Mucosa of stomach (tissue), 1 donor: Measurements from ENCODE around the gene JAM3.
"Not testable (repeated sequence)": the region's sequence is repeated elsewhere in the genome, so short reads cannot be mapped to it uniquely, and the experiment has no call there.

Experiments
- H3K27me3 ChIP-seq: one replicate; pipeline ENCODE4 v1.7.0; 2013; ENCODE audit warnings: mild to moderate bottlenecking, low read length; ENCODE audit not compliant: control insufficient read depth, insufficient read depth
- H3K36me3 ChIP-seq: one replicate; pipeline ENCODE4 v1.7.0; 2013; ENCODE audit warnings: low read length; ENCODE audit not compliant: control insufficient read depth, insufficient read depth
- H3K4me1 ChIP-seq: one replicate; pipeline ENCODE4 v1.7.0; 2013; ENCODE audit warnings: mild to moderate bottlenecking, low read length; ENCODE audit not compliant: control insufficient read depth, insufficient read depth
- H3K4me3 ChIP-seq: one replicate; pipeline ENCODE4 v1.7.0; 2013; ENCODE audit warnings: low read length
- H3K9ac ChIP-seq: one replicate; pipeline ENCODE4 v1.7.0; 2013; ENCODE audit warnings: mild to moderate bottlenecking, low read length, moderate library complexity
- H3K9me3 ChIP-seq: one replicate; pipeline ENCODE4 v1.7.0; 2013; ENCODE audit warnings: mild to moderate bottlenecking, low read length, moderate library complexity; ENCODE audit not compliant: control insufficient read depth
- donor health status: Pancreatic carcinoma.

JAM3 gene

GRCh38 chr11:134164490-134165370 is 95.9 kb downstream of the JAM3 start:
- Histone ChIP-seq H3K36me3 (peaks cover 9% of the 10 kb centered on the region), H3K9me3 (no peaks in the 10 kb centered on the region), H3K27me3 (no peaks in the 10 kb centered on the region), H3K9ac (no peak overlapping the region), H3K4me1 (no peaks in the 10 kb centered on the region), H3K4me3 (no peak overlapping the region)

GRCh38 chr11:134170177-134170918 is 101.5 kb downstream of the JAM3 start:
- Histone ChIP-seq H3K9me3 (no peaks in the 10 kb centered on the region), H3K9ac (no peak overlapping the region), H3K4me3 (no peak overlapping the region), H3K27me3 (no peaks in the 10 kb centered on the region), H3K36me3 (peaks cover 3% of the 10 kb centered on the region), H3K4me1 (no peaks in the 10 kb centered on the region)

GRCh38 chr11:134170919-134171281 is 102.0 kb downstream of the JAM3 start:
- Histone ChIP-seq H3K27me3 (no peaks in the 10 kb centered on the region), H3K9me3 (no peaks in the 10 kb centered on the region), H3K4me3 (no peak overlapping the region), H3K9ac (no peak overlapping the region), H3K4me1 (no peaks in the 10 kb centered on the region), H3K36me3 (no peaks in the 10 kb centered on the region)

- H3K27me3 ChIP-seq: no peaks in the 10 kb centered on the region
- no peak overlapping the region for H3K4me3 ChIP-seq
- no peaks in the 10 kb centered on the region for H3K36me3 ChIP-seq
- no peaks in the 10 kb centered on the region for H3K4me1 ChIP-seq
- H3K9me3 ChIP-seq: no peaks in the 10 kb centered on the region
- no peak overlapping the region for H3K9ac ChIP-seq
Measured at GRCh38 chr11:134171951-134172350, 103.1 kb downstream of the JAM3 start.

GRCh38 chr11:134173296-134173695 is 104.4 kb downstream of the JAM3 start:
- Histone ChIP-seq H3K4me1 (no peaks in the 10 kb centered on the region), H3K27me3 (no peaks in the 10 kb centered on the region), H3K36me3 (peaks cover 4% of the 10 kb centered on the region), H3K9me3 (no peaks in the 10 kb centered on the region), H3K4me3 (no peak overlapping the region), H3K9ac (no peak overlapping the region)

- H3K9me3 ChIP-seq: no peaks in the 10 kb centered on the region
- no peak overlapping the region for H3K9ac ChIP-seq
- no peaks in the 10 kb centered on the region for H3K4me1 ChIP-seq
- H3K4me3 ChIP-seq: no peak overlapping the region
- no peaks in the 10 kb centered on the region for H3K27me3 ChIP-seq
- H3K36me3 ChIP-seq: peaks cover 4% of the 10 kb centered on the region
Measured at GRCh38 chr11:134176284-134176683, 107.4 kb downstream of the JAM3 start.

GRCh38 chr11:134178032-134178674 is 109.3 kb downstream of the JAM3 start:
- H3K9me3 ChIP-seq: no peaks in the 10 kb centered on the region
- H3K9ac ChIP-seq: no peak overlapping the region
- peaks cover 4% of the 10 kb centered on the region for H3K36me3 ChIP-seq
- H3K4me1 ChIP-seq: no peaks in the 10 kb centered on the region
- no peaks in the 10 kb centered on the region for H3K27me3 ChIP-seq
- no peak overlapping the region for H3K4me3 ChIP-seq

- no peak overlapping the region for H3K9ac ChIP-seq
- peaks cover 11% of the 10 kb centered on the region for H3K36me3 ChIP-seq
- H3K4me1 ChIP-seq: no peaks in the 10 kb centered on the region
- H3K4me3 ChIP-seq: no peak overlapping the region
- H3K9me3 ChIP-seq: no peaks in the 10 kb centered on the region
- H3K27me3 ChIP-seq: no peaks in the 10 kb centered on the region
Measured at GRCh38 chr11:134181707-134182106, 112.8 kb downstream of the JAM3 start.

- not testable (repeated sequence) for H3K4me3 ChIP-seq, H3K4me1 ChIP-seq, H3K36me3 ChIP-seq, H3K9ac ChIP-seq, H3K9me3 ChIP-seq, H3K27me3 ChIP-seq
Measured at GRCh38 chr11:134188092-134188491, 119.2 kb downstream of the JAM3 start.

- Histone ChIP-seq H3K9ac (no peak overlapping the region), H3K9me3 (no peaks in the 10 kb centered on the region), H3K4me3 (no peak overlapping the region), H3K4me1 (no peaks in the 10 kb centered on the region), H3K27me3 (no peaks in the 10 kb centered on the region), H3K36me3 (no peaks in the 10 kb centered on the region)
Measured at GRCh38 chr11:134196756-134197155, 127.9 kb downstream of the JAM3 start.

- Histone ChIP-seq H3K36me3 (no peaks in the 10 kb centered on the region), H3K9ac (no peak overlapping the region), H3K27me3 (no peaks in the 10 kb centered on the region), H3K9me3 (no peaks in the 10 kb centered on the region), H3K4me3 (no peak overlapping the region), H3K4me1 (no peaks in the 10 kb centered on the region)
Measured at GRCh38 chr11:134199531-134199930, 130.7 kb downstream of the JAM3 start.

GRCh38 chr11:134200688-134201087 is 131.8 kb downstream of the JAM3 start:
- H3K9ac ChIP-seq: no peak overlapping the region
- H3K9me3 ChIP-seq: no peaks in the 10 kb centered on the region
- H3K4me1 ChIP-seq: no peaks in the 10 kb centered on the region
- no peaks in the 10 kb centered on the region for H3K36me3 ChIP-seq
- H3K4me3 ChIP-seq: no peak overlapping the region
- H3K27me3 ChIP-seq: no peaks in the 10 kb centered on the region
